ENCODE results near the gene UBE2G2. TPM values are rescaled to one million over a fixed set of nuclear protein-coding genes. Genes with fewer than 3 reads are reported as not detected.

UBE2G2 gene
- total RNA-seq, 1 donor, result 90.0 TPM

GRCh38 chr21:44828362-44829056 is 26.9 kb upstream of the UBE2G2 start:
- Histone ChIP-seq H3K4me3 (ENCODE audit: low read length) (no peak overlapping the region), H3K27me3 (ENCODE audit: insufficient read depth, low read length) (no peaks in the 10 kb centered on the region), H3K4me1 (ENCODE audit: insufficient read depth, low read length) (peaks cover 10% of the 10 kb centered on the region), H3K9me3 (ENCODE audit: low read depth, low read length) (peaks cover 14% of the 10 kb centered on the region)

GRCh38 chr21:44823179-44823660 is 21.6 kb upstream of the UBE2G2 start:
- peaks cover 17% of the 10 kb centered on the region for H3K9me3 ChIP-seq (ENCODE audit: low read depth, low read length)
- H3K4me3 ChIP-seq (ENCODE audit: low read length), result no peak overlapping the region

GRCh38 chr21:44822484-44823178 is 21.0 kb upstream of the UBE2G2 start:
- Histone ChIP-seq H3K4me1 (ENCODE audit: insufficient read depth, low read length) (peaks cover 7% of the 10 kb centered on the region), H3K9me3 (ENCODE audit: low read depth, low read length) (peaks cover 12% of the 10 kb centered on the region), H3K27me3 (ENCODE audit: insufficient read depth, low read length) (no peaks in the 10 kb centered on the region), H3K4me3 (ENCODE audit: low read length) (no peak overlapping the region)

More at GRCh38 chr21:44823179-44823660, 21.6 kb upstream of the UBE2G2 start:
- H3K4me1 ChIP-seq (ENCODE audit: insufficient read depth, low read length), result peaks cover 7% of the 10 kb centered on the region
- H3K27me3 ChIP-seq (ENCODE audit: insufficient read depth, low read length), result no peaks in the 10 kb centered on the region

GRCh38 chr21:44820851-44821250 is 19.2 kb upstream of the UBE2G2 start:
- no peak overlapping the region for H3K4me3 ChIP-seq (ENCODE audit: low read length)
- no peaks in the 10 kb centered on the region for H3K27me3 ChIP-seq (ENCODE audit: insufficient read depth, low read length)
- peaks cover 10% of the 10 kb centered on the region for H3K9me3 ChIP-seq (ENCODE audit: low read depth, low read length)
- H3K4me1 ChIP-seq (ENCODE audit: insufficient read depth, low read length), result peaks cover 17% of the 10 kb centered on the region

- Histone ChIP-seq H3K27me3 (ENCODE audit: insufficient read depth, low read length) (no peaks in the 10 kb centered on the region), H3K4me1 (ENCODE audit: insufficient read depth, low read length) (peaks cover 17% of the 10 kb centered on the region), H3K9me3 (ENCODE audit: low read depth, low read length) (peaks cover 10% of the 10 kb centered on the region)
These were observed 17.9 kb upstream of the UBE2G2 start for GRCh38 chr21:44819283-44820243.

GRCh38 chr21:44818640-44819011 is 17.0 kb upstream of the UBE2G2 start:
- Histone ChIP-seq H3K27me3 (ENCODE audit: insufficient read depth, low read length) (no peaks in the 10 kb centered on the region), H3K4me3 (ENCODE audit: low read length) (peak overlapping the region; percentile 59), H3K4me1 (ENCODE audit: insufficient read depth, low read length) (peaks cover 17% of the 10 kb centered on the region), H3K9me3 (ENCODE audit: low read depth, low read length) (peaks cover 10% of the 10 kb centered on the region)

More at GRCh38 chr21:44819283-44820243, 17.9 kb upstream of the UBE2G2 start:
- no peak overlapping the region for H3K4me3 ChIP-seq (ENCODE audit: low read length)

GRCh38 chr21:44817914-44818639 is 16.5 kb upstream of the UBE2G2 start, which contains the start of gene SUMO3:
SUMO3 (minus strand) TSS chr21:44818062; CDS start chr21:44817968, 94 bp downstream.
- H3K9me3 ChIP-seq (ENCODE audit: low read depth, low read length), result peaks cover 8% of the 10 kb centered on the region

GRCh38 chr21:44817506-44817880 is 15.9 kb upstream of the UBE2G2 start:
- H3K4me1 ChIP-seq (ENCODE audit: insufficient read depth, low read length), result peaks cover 17% of the 10 kb centered on the region

More at GRCh38 chr21:44817914-44818639, 16.5 kb upstream of the UBE2G2 start, which contains the start of gene SUMO3:
- Histone ChIP-seq H3K27me3 (ENCODE audit: insufficient read depth, low read length) (no peaks in the 10 kb centered on the region), H3K4me1 (ENCODE audit: insufficient read depth, low read length) (peaks cover 17% of the 10 kb centered on the region), H3K4me3 (ENCODE audit: low read length) (peak within 1 kb of the TSS; percentile 59)

GRCh38 chr21:44816761-44817505 is 15.3 kb upstream of the UBE2G2 start:
- Histone ChIP-seq H3K27me3 (ENCODE audit: insufficient read depth, low read length) (no peaks in the 10 kb centered on the region), H3K4me1 (ENCODE audit: insufficient read depth, low read length) (peaks cover 17% of the 10 kb centered on the region), H3K4me3 (ENCODE audit: low read length) (peak overlapping the region; percentile 59), H3K9me3 (ENCODE audit: low read depth, low read length) (no peaks in the 10 kb centered on the region)

More at GRCh38 chr21:44817506-44817880, 15.9 kb upstream of the UBE2G2 start:
- Histone ChIP-seq H3K27me3 (ENCODE audit: insufficient read depth, low read length) (no peaks in the 10 kb centered on the region), H3K4me3 (ENCODE audit: low read length) (peak overlapping the region; percentile 59), H3K9me3 (ENCODE audit: low read depth, low read length) (peaks cover 2% of the 10 kb centered on the region)

GRCh38 chr21:44815852-44816628 is 14.4 kb upstream of the UBE2G2 start:
- H3K4me1 ChIP-seq (ENCODE audit: insufficient read depth, low read length), result peaks cover 17% of the 10 kb centered on the region
- no peaks in the 10 kb centered on the region for H3K27me3 ChIP-seq (ENCODE audit: insufficient read depth, low read length)
- H3K9me3 ChIP-seq (ENCODE audit: low read depth, low read length), result no peaks in the 10 kb centered on the region
- no peak overlapping the region for H3K4me3 ChIP-seq (ENCODE audit: low read length)

GRCh38 chr21:44815225-44815624 is 13.6 kb upstream of the UBE2G2 start:
- no peak overlapping the region for H3K4me3 ChIP-seq (ENCODE audit: low read length)

GRCh38 chr21:44814498-44815023 is 12.9 kb upstream of the UBE2G2 start:
- peaks cover 17% of the 10 kb centered on the region for H3K4me1 ChIP-seq (ENCODE audit: insufficient read depth, low read length)
- H3K27me3 ChIP-seq (ENCODE audit: insufficient read depth, low read length), result no peaks in the 10 kb centered on the region
- H3K9me3 ChIP-seq (ENCODE audit: low read depth, low read length), result no peaks in the 10 kb centered on the region
- no peak overlapping the region for H3K4me3 ChIP-seq (ENCODE audit: low read length)

More at GRCh38 chr21:44815225-44815624, 13.6 kb upstream of the UBE2G2 start:
- Histone ChIP-seq H3K27me3 (ENCODE audit: insufficient read depth, low read length) (no peaks in the 10 kb centered on the region), H3K4me1 (ENCODE audit: insufficient read depth, low read length) (peaks cover 17% of the 10 kb centered on the region), H3K9me3 (ENCODE audit: low read depth, low read length) (no peaks in the 10 kb centered on the region)

GRCh38 chr21:44813727-44814126 is 12.1 kb upstream of the UBE2G2 start:
- no peaks in the 10 kb centered on the region for H3K27me3 ChIP-seq (ENCODE audit: insufficient read depth, low read length)
- no peak overlapping the region for H3K4me3 ChIP-seq (ENCODE audit: low read length)
- H3K9me3 ChIP-seq (ENCODE audit: low read depth, low read length), result no peaks in the 10 kb centered on the region
- peaks cover 15% of the 10 kb centered on the region for H3K4me1 ChIP-seq (ENCODE audit: insufficient read depth, low read length)

All from mononuclear cell (primary cell).